Testis (tissue), 2 donors: ENCODE measurements around the gene SLC13A4.

Source experiments
- POLR2A ChIP-seq: fragments of 450-650 bp; IDR thresholded peaks from one replicate; pipeline ENCODE4 v1.6.1; 2017; ENCODE audit warnings: antibody characterized with exemption, mild to moderate bottlenecking, moderate library complexity
- TF ChIP-seq, protein P1 (sequence below), 3 experiments: fragments of 450-650 bp in 2 of 3; fragments of 200-600 bp in 1 of 3; sonication (generic) in 1 of 3; IDR thresholded peaks; one replicate each; pipeline ENCODE4 v1.5.1; 2016 to 2019; ENCODE audit warnings: antibody characterized with exemption in 3 of 3, mild to moderate bottlenecking in 2 of 3, moderate library complexity in 1 of 3

DNA sequence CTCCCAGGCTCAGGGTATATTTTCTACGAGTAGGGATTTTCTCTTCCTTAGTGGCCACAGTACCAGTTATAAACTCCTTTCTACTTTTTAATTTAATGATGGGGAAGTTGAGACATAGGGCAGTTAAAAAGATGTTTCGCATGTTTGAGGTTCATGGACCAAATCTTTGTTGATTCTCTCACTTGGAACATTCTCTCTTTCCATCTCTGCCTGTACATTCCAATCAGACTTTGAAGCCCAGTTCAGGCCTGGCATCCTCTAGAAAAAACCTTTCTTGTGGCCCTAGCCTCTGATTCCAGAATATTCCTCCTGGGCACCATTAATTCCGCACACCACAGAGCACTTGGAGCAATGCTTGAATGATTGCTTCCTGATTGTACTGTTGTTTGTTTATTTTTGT lies 18.5 kb downstream of the SLC13A4 start:
- TF ChIP-seq, protein P1, sequence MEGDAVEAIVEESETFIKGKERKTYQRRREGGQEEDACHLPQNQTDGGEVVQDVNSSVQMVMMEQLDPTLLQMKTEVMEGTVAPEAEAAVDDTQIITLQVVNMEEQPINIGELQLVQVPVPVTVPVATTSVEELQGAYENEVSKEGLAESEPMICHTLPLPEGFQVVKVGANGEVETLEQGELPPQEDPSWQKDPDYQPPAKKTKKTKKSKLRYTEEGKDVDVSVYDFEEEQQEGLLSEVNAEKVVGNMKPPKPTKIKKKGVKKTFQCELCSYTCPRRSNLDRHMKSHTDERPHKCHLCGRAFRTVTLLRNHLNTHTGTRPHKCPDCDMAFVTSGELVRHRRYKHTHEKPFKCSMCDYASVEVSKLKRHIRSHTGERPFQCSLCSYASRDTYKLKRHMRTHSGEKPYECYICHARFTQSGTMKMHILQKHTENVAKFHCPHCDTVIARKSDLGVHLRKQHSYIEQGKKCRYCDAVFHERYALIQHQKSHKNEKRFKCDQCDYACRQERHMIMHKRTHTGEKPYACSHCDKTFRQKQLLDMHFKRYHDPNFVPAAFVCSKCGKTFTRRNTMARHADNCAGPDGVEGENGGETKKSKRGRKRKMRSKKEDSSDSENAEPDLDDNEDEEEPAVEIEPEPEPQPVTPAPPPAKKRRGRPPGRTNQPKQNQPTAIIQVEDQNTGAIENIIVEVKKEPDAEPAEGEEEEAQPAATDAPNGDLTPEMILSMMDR (IDR thresholded peaks at IDR 0.05) = no peak
- no peak for TF ChIP-seq POLR2A
